GM18858 (cell line): ENCODE data around the gene GNAZ.
"Not testable (repeated sequence)": the region's sequence is repeated elsewhere in the genome, so short reads cannot be mapped to it uniquely, and the experiment has no call there.

Source experiments
- ATAC-seq: cut with Tn5 transposase; IDR thresholded peaks from one replicate; pipeline ENCODE4 v1.9.1; 2021; ENCODE audit not compliant: unreplicated experiment

Gene GNAZ

DNA sequence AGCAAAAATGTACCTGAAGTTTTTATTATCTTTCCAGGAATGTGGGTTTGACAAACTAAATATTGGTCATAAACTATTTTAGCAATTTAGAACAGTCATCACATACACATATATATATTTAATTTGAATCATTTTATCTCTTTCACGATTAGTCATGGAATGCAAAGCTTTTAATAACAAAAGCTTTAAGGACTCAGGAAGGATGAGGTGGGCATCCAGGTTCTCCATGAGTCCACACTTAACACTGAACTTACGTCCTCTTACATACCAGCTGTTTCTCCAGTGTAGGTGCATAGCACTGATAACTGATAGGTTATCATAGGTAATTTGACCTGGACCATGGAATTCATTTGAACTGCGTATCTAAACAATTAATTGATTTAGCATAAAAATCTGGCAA lies 28.1 kb upstream of the GNAZ start:
- ATAC-seq: no peak

DNA sequence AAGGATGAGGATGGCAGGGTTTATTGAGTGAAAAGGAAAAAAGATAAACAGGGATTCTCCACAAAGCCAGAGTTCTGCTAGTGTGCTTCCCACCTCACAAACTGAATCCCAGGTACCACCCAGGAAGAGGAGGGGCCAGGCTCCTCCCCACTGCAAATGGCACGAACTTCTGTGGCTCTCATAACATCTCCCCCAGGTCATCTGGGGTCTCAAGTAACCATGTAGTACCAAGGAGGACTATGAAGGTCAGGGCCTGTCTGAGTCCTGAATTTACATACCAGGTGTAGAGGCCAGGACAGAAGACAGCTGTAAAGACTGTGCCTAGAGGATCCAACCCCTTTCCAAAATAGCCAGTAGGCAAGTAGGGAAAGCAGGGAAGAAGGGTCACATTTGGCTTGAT lies 25.7 kb upstream of the GNAZ start:
- no peak for ATAC-seq

DNA sequence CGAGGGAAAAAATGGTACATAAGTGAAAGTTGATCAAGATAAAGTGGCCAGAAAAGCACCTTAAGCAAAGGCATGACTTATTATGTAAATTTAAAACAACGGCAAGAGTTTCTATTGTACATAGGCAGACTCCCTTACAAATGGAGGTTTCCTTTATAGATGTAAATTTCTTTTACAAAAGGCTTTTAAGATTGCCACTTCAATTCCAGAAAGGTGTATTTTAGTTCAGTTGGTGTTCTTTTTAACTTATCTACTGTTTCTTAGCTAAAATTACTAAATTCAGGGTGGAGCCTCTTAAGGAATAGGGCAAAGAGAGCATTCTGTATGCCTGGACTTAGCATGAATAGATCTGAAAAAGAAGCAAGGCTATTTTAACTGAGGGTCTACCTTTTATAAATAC lies 24.9 kb upstream of the GNAZ start:
- no peak for ATAC-seq

DNA sequence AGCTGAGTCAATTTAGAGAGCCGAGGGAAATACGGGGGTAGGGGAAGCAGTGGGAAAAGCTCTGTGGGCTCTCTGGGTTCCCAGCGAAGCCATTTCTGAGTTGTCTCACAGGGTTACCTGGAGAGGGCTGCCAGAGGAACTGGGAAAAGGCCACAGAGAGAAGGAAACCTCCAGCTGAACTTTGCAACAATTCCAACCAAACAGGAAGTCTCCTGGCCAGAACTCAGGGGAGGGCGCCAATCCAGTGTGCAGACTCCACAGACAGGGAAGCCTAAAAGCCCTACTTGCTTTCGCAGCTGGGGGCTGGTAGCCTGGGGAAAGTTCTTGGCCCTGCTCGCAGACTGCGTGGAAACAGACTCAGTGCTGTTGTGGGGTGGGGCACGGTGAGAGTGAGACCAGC lies 23.1 kb upstream of the GNAZ start:
- ATAC-seq: no peak

DNA sequence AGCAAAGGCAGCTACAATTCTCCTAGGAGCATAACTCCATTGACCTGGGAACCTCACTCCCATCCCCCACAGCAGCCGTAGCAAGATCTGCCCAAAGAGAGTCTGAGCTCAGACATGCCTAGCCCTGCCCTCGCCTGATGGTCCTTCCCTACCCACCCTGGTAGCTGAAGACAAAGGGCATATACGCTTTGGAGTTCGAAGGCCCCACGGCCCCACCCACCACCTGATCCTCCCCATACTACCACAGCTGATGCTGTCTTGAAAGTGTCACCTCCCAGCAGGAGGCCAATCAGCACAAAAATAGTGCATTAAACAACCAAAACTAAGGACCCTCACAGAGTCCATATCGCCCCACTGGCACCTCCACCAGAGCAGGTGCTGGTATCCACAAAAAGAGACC lies 22.6 kb upstream of the GNAZ start:
- ATAC-seq: no peak

DNA sequence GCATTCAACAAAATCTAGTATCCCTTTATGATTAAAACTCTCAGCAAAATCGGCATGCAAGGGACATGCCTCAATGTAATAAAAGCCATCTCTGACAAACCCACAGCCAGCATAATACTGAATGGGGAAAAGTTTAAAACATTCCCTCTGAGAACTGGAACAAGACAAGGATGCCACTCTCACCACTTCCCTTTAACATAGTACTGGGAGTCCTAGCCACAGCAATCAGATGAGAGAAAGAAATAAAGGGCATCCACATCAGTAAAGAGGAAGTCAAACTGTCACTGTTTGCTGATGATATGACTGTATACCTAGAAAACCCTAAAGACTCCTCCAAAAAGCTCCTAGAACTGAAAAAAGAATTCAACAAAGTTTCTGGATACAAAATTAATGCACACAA lies 19.8 kb upstream of the GNAZ start:
- not testable (repeated sequence) for ATAC-seq

DNA sequence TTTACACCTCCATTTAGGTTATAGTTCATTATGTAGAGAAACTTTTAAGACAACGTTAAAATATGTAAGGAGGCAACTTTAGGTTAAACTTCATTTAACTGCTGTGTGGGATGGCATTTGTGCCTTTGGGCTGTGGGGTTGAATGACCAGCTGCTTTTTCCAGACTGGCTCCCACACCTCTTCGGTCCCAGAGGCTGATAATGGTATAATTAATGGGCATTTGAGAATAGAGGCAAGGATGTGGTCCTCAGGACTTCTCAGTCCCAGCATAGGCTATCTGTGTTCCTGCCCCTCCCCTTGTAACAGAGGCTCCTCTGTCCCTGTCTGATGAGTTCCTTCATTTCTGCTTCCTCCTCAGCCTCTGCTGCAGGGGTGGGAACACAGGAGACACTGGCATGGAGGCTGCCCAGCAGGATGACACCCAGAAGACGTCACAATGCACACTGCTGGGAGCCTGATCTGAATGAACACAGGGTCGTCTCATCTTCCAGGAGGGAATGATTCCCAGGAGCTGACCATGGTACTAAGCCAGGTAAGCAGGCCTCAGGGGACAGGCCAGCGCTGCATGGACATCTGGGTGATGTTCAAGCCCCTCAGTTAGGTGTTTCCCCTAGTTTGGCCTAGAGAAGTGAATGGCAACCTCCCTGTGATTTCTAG lies 17.1 kb upstream of the GNAZ start:
- ATAC-seq: no peak

DNA sequence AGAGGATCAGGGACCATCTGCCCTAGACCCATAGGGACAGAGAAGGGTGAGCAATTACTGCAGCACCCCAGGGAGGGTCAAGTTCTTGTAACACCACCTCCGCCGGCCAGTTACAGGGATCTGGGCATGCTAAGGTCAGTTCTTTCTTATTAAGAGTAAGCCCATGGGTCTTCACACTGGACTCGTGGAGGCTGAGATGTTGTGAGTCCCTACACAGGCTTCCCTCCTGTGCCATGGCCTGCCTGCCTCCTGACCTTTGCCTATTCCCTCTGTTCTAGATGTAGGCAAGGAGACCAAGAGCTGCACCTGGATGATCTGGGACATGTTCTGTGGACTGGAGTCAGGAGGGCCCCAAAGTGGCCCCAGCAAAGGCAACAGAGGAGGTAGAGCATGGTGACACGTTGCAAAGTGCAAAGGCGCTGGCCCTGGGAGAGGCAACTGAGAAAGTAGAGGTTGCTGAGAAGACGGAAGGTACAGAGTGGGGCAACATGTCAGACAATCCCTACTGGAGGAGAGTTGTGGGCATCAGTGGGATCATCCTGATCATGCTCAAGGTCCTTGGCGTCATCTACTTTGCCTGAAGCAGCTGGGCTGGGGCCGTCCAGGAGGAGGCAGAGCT lies 16.3 kb upstream of the GNAZ start:
- ATAC-seq: no peak

DNA sequence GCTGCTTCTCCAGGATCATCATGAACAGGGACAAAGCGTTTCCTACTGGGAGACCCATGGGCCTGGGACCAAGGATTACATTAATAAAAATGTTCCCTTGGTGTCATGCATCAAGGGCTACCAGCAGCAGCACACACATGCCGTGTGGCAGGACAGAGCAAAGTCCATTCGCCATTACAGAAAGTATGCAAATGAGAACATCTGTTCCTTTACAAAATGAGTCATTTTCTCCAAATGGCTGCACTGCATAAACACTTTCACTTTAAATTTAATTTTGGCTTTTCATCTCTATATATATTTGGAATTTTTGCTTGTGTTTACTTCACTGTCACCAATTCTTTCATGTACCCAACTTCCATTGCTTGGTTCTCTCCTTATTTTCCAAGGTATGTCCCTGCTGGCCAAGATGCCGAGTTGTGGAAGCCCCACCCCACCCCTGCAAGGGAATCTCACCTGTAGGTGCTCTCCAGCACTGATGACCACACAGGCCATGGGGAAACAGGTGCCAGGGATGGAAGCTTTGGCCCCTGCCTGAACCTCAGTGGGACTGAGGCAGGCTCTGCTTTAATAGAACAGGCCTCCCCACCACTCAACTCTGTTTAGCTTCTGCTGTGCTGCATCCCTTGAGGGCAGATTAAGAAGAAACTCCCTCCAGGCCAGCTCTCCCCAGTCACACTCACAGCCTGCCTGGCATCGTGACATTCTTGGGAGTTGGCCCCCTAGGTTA lies 15.6 kb upstream of the GNAZ start:
- no peak for ATAC-seq

DNA sequence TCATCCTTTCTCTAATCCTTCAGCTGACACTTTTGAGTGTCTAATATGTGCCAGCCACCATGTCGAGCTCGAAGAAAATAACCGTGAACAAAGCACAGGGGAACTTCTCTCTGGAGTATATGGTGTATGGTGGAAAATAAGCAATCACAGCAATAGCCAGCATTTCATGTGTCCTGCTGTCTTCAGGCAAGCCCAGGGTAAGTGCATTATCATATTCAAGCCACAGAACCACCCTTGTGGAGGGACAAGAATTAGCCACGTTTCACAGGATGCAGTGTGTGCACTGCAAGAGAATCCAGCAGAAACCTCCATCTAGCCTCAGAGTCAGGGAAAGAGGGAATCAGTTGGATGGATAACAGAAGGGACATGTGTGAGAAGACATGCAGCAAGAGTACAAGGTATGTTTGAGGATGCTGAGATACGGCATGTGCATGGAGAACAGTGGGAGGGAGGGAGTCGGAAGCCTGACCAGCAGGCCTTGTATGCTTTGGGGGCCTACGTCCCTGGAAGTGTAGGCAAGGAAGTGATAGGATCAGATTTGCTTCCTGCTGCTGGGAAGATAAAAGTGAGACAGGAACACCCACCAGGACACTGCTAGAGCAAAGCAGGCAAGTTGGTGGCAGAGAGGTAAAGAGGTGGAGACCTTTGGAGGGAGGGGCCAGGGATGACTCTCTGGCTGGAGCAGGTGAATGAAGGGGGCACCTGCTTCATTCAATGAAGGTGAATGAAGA lies 14.7 kb upstream of the GNAZ start:
- no peak for ATAC-seq

DNA sequence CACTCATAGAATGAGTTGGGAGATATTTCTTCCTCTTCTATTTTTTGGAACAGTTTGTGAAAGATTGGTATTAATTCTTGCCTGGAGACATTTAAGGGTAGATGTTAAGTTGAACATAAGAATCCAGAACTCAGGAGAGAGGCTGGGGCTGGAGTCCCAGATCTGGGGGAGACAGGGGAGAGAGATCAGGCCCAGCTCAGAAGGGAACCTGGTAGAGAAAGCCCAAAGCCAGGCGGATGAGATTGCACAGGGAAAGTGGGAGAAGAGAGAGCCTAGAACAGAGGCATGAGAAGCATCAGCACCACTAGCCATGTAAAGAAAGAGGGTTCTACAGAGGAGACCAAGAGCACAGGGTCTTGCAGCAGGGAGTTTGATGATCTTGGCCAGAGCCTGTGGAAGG lies 13.0 kb upstream of the GNAZ start:
- ATAC-seq: no peak

DNA sequence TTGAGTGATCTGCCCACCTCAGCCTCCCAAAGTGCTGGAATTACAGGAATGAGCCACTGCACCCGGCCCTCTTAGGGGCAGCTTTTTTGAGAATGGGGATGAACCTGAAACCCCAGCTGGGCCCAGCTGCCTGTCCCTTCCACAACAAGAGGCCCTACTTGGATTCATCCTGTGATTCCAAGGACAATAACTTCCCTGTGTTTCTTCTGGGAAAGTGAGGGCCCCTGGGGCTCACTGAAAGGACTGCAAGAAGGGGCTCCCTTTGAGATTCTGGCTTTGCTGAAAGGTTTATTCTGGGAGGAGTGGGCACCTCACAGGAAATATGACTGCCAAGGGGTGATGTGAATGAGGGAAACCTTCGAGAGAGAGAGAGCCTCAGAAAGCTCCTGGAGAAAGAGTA lies 12.3 kb upstream of the GNAZ start:
- no peak for ATAC-seq

DNA sequence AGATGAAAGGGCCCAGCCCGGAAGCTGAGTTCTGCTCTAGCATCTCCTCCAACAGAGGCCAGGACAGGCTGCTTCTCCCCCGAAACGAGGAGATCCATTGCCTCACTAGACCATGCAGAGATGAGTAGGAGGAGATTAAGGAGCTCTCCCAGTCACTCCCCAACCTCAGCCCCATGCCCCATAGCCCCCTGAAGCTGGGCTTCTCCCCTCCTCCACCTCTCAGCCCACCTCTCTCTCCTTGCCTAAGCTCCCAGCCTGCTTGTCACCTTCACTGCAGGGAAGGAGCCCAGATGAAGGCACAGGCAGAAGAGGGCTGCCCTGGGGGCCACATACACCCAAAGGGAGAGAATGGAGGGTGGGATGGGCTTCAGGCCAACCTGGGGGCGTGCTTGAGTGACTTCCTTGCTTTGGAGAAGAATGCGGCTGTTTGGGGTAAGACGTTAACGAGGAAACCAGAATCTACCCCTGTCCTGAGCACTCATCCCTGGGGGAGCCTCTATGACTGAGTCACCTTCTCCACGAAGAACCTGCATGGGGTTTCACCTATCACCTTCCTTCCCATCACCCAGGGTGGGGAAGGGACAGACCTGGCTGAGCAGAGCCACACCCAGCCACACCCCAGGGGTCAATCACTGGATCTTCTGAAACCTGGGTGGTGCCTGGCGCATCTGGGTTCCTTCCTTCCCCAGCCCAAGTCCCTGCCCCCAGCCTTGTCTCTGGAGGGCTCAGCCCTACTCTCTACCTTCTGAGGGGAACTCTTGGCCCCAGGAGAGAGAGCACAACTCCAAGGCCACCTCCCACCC lies 11.6 kb upstream of the GNAZ start:
- no peak for ATAC-seq

DNA sequence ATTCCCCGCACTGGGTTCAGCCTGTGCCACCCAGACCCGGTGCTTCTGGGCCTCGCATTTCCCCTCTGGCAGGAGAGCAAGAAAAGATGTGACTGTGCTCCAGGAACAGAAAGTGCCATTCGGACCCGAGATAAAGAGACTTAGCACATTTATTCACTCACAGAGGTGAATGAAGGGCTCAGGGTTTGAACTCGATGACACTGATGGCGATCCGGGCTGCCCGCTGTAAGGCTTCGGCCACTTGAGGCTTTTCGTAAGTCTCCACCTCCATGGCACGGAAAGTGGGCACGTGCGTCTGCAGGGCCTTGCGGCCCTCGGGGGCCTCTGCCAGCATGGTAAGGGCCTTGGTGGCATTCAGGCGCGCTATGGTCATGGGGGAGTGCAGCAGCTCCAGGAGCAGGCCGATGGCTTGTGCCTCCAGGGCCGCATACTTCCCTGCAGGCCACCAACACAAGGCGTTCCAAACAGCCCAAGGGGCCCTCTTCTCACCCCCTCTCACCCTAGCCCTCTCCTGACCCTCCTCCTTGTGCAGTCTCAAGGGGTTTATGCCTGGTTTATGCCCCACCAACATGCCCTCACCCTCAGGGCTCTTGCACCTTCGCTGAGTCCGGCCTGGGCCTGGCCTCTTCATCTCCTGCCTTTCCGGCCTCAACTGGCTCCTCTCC lies 10.9 kb upstream of the GNAZ start:
- no peak for ATAC-seq

DNA sequence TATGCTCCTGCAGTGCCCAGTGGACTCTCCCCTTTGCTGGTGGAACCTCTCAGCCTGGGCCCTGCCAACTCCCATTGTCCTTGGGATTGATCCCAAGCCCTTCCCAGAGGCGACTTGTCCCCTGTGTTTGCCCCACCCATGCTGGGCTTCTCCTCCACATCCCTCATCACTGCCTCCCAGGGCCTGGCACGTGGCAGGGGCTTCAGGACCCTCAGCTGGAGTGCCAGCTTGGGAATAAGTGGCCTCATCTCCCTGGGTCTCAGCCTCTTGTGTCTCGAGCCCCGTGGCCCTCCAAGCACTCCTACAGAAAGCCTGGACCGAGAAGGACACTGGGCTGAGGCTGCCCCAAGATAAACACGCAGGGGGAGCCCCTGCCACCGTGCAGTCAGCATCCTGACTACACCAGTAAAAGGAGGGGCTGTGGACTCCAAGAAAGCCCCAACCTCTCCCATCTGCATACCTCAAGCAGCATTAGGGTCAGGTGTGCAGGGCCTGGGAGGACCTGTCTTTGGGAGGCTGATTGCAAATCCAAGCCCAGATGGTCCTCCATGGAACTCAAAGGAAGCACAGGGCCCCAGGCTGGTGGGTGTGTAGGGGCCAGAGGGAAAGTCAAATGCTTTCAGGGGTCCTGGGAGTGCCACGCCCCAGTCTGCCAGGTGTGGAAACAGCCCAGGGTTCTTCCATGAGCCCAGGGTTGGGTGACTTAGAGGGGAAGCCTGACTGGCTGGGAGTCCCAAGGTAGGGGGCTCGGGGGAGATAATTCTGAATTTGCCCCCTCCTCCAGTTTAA lies 9.5 kb upstream of the GNAZ start:
- ATAC-seq: no peak

DNA sequence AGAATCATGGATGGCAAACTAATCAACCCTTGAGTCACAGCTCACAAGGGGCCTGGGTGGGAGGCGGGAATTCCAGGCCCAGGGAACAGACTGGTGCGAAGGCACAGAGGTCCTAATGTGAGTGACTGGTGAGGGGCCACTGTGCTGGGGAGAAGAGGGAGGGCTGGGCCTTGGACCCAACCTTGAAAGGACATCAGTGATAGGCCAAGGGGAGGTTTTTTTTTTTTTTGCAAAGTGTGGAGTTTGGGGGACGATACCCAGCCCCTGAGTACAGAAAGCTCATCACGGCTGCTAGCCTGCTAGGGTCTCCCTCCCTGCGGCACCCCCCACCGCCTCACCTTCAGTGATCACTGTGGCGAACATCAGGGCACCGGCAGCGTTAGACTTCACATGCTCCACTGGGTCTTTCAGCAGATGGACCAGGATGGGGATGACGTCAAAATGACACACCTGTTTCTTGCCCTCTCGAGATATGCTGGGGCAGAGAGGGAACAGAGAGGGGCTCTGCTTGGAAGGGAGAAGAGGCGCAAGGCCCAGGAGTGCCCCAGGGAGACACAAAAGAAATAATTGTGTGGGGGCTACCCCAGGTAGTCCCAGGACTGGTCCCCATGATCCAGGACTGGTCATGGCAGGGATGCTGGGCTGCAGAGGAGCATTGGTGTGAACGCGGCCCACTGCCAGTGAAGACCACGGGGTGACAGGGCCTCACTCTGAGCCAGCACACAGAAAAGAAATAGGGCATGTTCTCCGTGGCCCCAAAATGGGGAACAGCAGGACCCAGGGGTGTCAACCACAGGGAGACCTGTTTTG lies 8.6 kb upstream of the GNAZ start:
- ATAC-seq: no peak

DNA sequence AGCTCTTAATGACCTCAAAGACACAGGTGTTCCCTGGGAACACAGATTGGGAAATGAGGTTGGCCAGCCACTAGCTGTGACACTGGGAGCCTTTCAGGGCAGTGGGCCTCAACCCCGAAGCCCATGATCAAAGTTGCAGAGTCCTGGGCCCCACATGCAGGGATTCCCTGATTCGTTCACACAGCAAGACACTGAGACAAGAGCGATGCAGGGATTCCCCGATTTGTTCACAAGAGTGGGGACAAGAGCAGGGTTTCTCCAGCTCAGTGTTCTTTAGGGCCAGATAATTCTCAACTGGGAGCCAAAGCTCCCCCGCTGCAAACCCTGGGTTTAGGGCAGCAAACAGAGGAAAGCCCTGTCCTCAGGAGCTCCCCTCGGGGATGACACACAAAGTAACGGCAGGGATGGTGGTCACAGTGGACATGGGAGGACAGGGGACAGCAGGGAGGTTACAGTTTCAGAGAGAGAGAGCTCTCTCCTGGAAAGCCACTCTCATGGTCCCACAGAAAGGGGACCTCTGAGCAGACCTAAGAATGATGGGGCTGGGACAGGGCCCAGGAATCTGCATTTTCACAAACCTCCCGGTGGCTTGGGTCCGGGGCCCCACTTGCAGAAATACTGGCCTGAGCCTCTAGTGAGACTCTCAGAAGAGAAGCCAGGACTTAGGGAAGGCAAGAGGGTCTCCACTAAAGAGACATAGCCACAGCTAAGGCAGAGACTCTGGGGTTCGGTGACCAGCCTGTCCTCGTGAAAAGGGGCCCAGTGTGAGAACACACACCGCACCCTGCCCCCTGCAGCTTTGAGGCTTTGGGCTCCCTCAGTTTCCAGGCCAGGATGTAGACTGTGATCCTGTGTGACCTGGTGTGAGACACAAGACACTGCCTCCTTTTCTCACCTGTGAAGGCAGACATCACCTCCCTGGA lies 7.4 kb upstream of the GNAZ start:
- no peak for ATAC-seq
